GM12872 (cell line): ENCODE results near the gene HKDC1.

Source experiments
- TF ChIP-seq, protein P1 (sequence below): IDR thresholded peaks from 3 replicates; pipeline ENCODE4 v1.5.1; 2011; ENCODE audit warnings: low read depth, mild to moderate bottlenecking, low read length, moderate library complexity; ENCODE audit not compliant: insufficient read depth

Gene HKDC1

DNA sequence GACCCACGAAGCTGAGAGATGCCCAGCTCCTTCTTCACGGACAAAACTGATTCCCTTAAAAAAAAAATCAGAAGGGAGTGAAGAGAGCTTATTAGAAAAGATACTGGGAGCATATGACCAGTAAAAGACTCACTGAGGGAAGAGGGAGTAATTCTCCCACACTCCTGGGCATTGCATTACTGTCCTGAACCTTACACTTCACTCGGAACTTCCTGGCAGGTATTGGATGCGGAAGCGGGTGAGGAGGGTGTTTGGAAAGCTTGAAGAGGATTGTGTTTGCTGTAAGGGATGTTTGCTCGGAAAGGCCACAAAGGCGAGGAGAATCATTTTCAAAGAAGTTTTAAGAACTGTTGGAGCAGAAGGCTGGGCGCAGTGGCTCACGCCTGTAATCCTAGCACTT, 375 bp downstream of the HKDC1 start:
- TF ChIP-seq, protein P1, sequence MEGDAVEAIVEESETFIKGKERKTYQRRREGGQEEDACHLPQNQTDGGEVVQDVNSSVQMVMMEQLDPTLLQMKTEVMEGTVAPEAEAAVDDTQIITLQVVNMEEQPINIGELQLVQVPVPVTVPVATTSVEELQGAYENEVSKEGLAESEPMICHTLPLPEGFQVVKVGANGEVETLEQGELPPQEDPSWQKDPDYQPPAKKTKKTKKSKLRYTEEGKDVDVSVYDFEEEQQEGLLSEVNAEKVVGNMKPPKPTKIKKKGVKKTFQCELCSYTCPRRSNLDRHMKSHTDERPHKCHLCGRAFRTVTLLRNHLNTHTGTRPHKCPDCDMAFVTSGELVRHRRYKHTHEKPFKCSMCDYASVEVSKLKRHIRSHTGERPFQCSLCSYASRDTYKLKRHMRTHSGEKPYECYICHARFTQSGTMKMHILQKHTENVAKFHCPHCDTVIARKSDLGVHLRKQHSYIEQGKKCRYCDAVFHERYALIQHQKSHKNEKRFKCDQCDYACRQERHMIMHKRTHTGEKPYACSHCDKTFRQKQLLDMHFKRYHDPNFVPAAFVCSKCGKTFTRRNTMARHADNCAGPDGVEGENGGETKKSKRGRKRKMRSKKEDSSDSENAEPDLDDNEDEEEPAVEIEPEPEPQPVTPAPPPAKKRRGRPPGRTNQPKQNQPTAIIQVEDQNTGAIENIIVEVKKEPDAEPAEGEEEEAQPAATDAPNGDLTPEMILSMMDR: no peak

DNA sequence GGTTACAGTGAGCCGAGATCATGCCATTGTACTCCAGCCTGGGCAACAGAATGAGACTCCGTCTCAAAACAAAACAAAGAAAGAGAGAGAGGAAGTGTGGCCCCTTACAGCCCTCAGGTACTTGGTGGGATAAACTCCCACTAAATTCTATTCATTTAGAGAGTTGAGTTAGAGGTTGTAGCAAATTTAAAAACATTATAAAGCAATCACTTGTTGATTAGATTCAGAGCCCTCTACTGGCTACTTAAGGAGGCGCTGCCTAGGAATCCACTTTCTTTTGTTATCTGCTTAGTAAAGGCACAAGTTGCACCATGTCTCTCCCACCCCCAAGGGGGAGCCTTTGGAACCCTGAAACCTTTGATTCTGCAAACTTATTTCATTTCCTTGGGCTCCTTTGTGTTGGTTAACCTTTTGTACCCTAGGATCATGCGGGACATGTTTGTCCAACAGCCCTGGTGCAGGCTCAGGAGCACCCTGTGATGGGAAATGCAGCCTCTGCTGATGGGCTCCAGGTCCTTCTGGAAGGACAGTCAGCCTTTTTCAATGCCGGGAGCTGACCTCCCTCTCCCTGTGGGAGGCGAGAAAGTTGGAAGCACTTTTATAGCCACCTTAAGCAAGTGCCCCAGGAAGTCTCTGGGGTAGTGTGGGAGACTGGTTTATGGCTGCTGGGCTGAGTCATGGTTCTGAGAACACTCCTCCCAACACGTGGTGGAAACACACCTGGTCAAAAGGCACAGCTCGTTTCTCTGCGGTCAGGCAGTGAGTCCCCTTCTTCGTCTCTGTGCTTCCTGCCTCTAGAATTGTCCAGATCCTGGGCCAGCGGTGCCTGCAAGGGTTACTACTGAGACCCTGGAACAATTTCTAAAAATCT, 2.3 kb downstream of the HKDC1 start:
- TF ChIP-seq, protein P1: peak; percentile 82

- TF ChIP-seq, protein P1: no peak
Observed at GRCh38 chr10:69223028-69223342, 2.9 kb downstream of the HKDC1 start.

DNA sequence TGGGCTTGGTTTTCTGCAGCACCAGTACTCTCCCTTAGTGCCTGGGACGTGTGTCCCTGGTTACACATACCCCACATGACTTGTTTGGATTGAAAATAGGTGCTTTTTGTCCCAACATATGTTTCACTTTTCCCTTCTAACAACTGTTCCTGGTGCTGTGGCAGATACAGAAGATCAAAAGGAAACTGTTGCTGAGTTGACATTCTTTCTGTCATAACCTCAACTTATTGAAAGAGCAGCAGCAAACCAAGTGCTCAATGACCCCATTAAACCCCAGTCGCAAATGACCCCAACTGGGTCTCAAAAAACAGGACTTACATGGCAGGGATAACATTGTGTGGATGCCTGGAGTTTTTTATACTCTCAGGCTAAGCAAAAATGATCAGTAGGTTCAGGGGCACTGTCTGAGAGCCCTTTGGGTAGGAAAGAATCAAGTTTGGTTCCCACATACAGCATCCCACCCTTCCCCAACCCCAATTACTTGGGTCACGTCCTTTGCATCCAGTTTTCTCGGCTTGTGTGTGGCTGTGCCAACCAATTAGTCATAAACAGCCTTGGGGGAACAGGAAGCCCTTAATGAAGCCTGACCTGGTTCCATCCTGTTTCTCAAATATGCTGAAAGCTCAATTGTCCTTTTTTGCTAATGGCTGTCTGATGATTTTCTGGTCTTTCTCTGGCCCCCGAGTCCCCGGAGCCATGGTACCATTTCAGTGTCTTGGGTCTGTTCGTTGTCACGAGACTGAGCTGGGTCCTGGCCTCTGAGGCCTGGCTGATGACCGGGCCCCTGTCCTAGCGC, 4.9 kb downstream of the HKDC1 start:
- TF ChIP-seq, protein P1: no peak

- TF ChIP-seq, protein P1: no peak
Observed at GRCh38 chr10:69225681-69226080, 5.5 kb downstream of the HKDC1 start.

- TF ChIP-seq, protein P1: no peak
Observed at GRCh38 chr10:69226919-69227450, 6.9 kb downstream of the HKDC1 start.

DNA sequence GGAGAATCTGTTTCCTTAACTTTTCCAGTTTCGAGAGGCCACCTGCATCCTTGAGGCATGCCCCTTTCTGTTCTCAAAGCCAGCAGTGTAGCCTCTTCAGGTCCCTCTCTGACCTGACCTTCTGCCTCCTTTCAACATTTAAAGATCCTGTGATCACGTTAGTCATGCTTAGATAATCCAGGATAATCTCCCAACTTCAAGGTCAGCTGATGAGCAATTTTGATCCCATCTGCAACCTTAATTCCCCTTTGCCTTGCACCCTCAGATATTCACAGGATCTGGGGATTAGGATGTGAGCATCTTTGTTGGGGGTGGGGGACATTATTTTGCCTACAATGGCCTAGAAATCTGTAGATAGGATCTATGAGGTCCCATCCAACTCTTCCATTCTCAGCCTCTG, 8.0 kb downstream of the HKDC1 start:
- TF ChIP-seq, protein P1: no peak
